H9 (cell line): ENCODE data around the gene CFAP299. TPM values are rescaled to one million over a fixed set of nuclear protein-coding genes. Genes with fewer than 3 reads are reported as not detected.

Experiments used
- DNase-seq: peaks from one replicate; pipeline ENCODE4 v3.0.0-alpha.2; 2017
- H2AFZ ChIP-seq: one replicate; pipeline ENCODE4 v1.6.1; 2013; ENCODE audit warnings: mild to moderate bottlenecking, low read length, control low read depth, moderate library complexity
- H2AK5ac ChIP-seq: 2 replicates; pipeline ENCODE4 v1.6.1; 2013; ENCODE audit warnings: low read length, control low read depth, mixed read lengths; ENCODE audit not compliant: insufficient read length
- H2BK120ac ChIP-seq: one replicate; pipeline ENCODE4 v1.6.1; 2013; ENCODE audit warnings: low read depth, mild to moderate bottlenecking, low read length, control low read depth, inconsistent platforms; ENCODE audit not compliant: poor library complexity, severe bottlenecking
- H2BK12ac ChIP-seq: 2 replicates; pipeline ENCODE4 v1.6.1; 2013; ENCODE audit warnings: low read length, control low read depth, mixed read lengths, low read depth; ENCODE audit not compliant: insufficient read length
- H2BK15ac ChIP-seq: 2 replicates; pipeline ENCODE4 v1.6.1; 2013; ENCODE audit warnings: low read depth, low read length, control low read depth
- H2BK20ac ChIP-seq: one replicate; pipeline ENCODE4 v1.6.1; 2013; ENCODE audit warnings: low read depth, mild to moderate bottlenecking, low read length, control low read depth, inconsistent platforms; ENCODE audit not compliant: poor library complexity, severe bottlenecking
- H2BK5ac ChIP-seq: 2 replicates; pipeline ENCODE4 v1.6.1; 2013; ENCODE audit warnings: low read length, control low read depth, mixed read lengths; ENCODE audit not compliant: insufficient read length
- H3K14ac ChIP-seq: 2 replicates; pipeline ENCODE4 v1.6.1; 2013; ENCODE audit warnings: low read length, control low read depth; ENCODE audit not compliant: insufficient read depth
- H3K18ac ChIP-seq: 2 replicates; pipeline ENCODE4 v1.6.1; 2013; ENCODE audit warnings: low read depth, mild to moderate bottlenecking, mixed read lengths, low read length, control low read depth; ENCODE audit not compliant: insufficient read length
- H3K23ac ChIP-seq: 2 replicates; pipeline ENCODE4 v1.6.1; 2013; ENCODE audit warnings: low read length, control low read depth, mixed read lengths, low read depth; ENCODE audit not compliant: insufficient read length
- H3K23me2 ChIP-seq: 2 replicates; pipeline ENCODE4 v1.6.1; 2013; ENCODE audit warnings: low read depth, mild to moderate bottlenecking, mixed read lengths, low read length, control low read depth; ENCODE audit not compliant: insufficient read length, poor library complexity, severe bottlenecking
- H3K27ac ChIP-seq: 2 replicates; pipeline ENCODE4 v1.5.1; 2013; ENCODE audit warnings: low read length, control low read depth, mixed read lengths, low read depth; ENCODE audit not compliant: insufficient read length
- H3K27me3 ChIP-seq: 2 replicates; pipeline ENCODE4 v1.6.1; 2013; ENCODE audit warnings: low read length, control low read depth, inconsistent platforms; ENCODE audit not compliant: insufficient read depth
- H3K4ac ChIP-seq: 2 replicates; pipeline ENCODE4 v1.6.1; 2013; ENCODE audit warnings: low read depth, mild to moderate bottlenecking, control low read depth, inconsistent platforms, low read length, moderate library complexity
- H3K4me1 ChIP-seq: 2 replicates; pipeline ENCODE4 v1.6.1; 2013; ENCODE audit warnings: low read length, control low read depth, inconsistent platforms; ENCODE audit not compliant: insufficient read depth
- H3K4me2 ChIP-seq: 2 replicates; pipeline ENCODE4 v1.6.1; 2013; ENCODE audit warnings: low read length, control low read depth, mixed read lengths; ENCODE audit not compliant: insufficient read length, insufficient read depth
- H3K56ac ChIP-seq: 2 replicates; pipeline ENCODE4 v1.6.1; 2013; ENCODE audit warnings: low read depth, mild to moderate bottlenecking, mixed read lengths, low read length, control low read depth; ENCODE audit not compliant: insufficient read length
- H3K79me1 ChIP-seq: 2 replicates; pipeline ENCODE4 v1.6.1; 2013; ENCODE audit warnings: low read depth, mild to moderate bottlenecking, moderate library complexity, low read length, control low read depth, inconsistent platforms; ENCODE audit not compliant: insufficient read depth, poor library complexity, severe bottlenecking
- H3K79me2 ChIP-seq: 2 replicates; pipeline ENCODE4 v1.6.1; 2013; ENCODE audit warnings: low read length, control low read depth, inconsistent platforms; ENCODE audit not compliant: insufficient read depth
- H3K9ac ChIP-seq: 2 replicates; pipeline ENCODE4 v1.6.1; 2013; ENCODE audit warnings: low read length, control low read depth, mixed read lengths; ENCODE audit not compliant: insufficient read length; ENCODE audit errors: extremely low read depth
- H3K9me3 ChIP-seq: one replicate; pipeline ENCODE4 v1.6.1; 2013; ENCODE audit warnings: low read depth, low read length, inconsistent platforms; ENCODE audit not compliant: control insufficient read depth
- H3T11ph ChIP-seq: one replicate; pipeline ENCODE4 v1.6.1; 2013; ENCODE audit warnings: mild to moderate bottlenecking, low read length, control low read depth, inconsistent platforms
- H4K20me1 ChIP-seq: one replicate; pipeline ENCODE4 v1.6.1; 2013; ENCODE audit not compliant: control insufficient read depth, insufficient read length, insufficient read depth
- H4K5ac ChIP-seq: 2 replicates; pipeline ENCODE4 v1.6.1; 2013; ENCODE audit warnings: low read depth, mild to moderate bottlenecking, mixed read lengths, low read length, control low read depth; ENCODE audit not compliant: insufficient read length
- H4K8ac ChIP-seq: replicated peaks from 2 replicates; pipeline ENCODE4 v1.6.1; 2013; ENCODE audit warnings: low read length, control low read depth, mixed read lengths, low read depth; ENCODE audit not compliant: insufficient read length
- H4K91ac ChIP-seq: 2 replicates; pipeline ENCODE4 v1.6.1; 2013; ENCODE audit warnings: low read depth, mild to moderate bottlenecking, moderate library complexity, mixed read lengths, low read length, control low read depth; ENCODE audit not compliant: insufficient read length
- H3K27ac Mint-ChIP-seq, 3 experiments: 2 replicates in 2 of 3; 3 replicates in 1 of 3; pipeline ENCODE4 v1.8.0; 2020 to 2021; ENCODE audit warnings: mixed read lengths in 3 of 3, mild to moderate bottlenecking in 1 of 3, moderate library complexity in 1 of 3
- H3K27me3 Mint-ChIP-seq: 2 replicates; pipeline ENCODE4 v1.8.0; 2021; ENCODE audit warnings: low read depth, mild to moderate bottlenecking, moderate library complexity, mixed read lengths
- H3K36me3 Mint-ChIP-seq, 3 experiments: 2 replicates in 2 of 3; 3 replicates in 1 of 3; pipeline ENCODE4 v1.8.0; 2020 to 2021; ENCODE audit warnings: low read depth in 3 of 3, mixed read lengths in 3 of 3; ENCODE audit not compliant: insufficient read depth in 1 of 3
- H3K4me1 Mint-ChIP-seq, 2 experiments: 2 replicates each; pipeline ENCODE4 v1.8.0; 2020; ENCODE audit warnings: mixed read lengths in 2 of 2
- H3K4me3 Mint-ChIP-seq, 2 experiments: 2 replicates in 1 of 2; 3 replicates in 1 of 2; pipeline ENCODE4 v1.8.0; 2020 to 2021; ENCODE audit warnings: mild to moderate bottlenecking in 2 of 2, mixed read lengths in 2 of 2, moderate library complexity in 1 of 2
- H3K9me3 Mint-ChIP-seq, 2 experiments: 2 replicates in 1 of 2; 3 replicates in 1 of 2; pipeline ENCODE4 v1.8.0; 2020; ENCODE audit warnings: mild to moderate bottlenecking in 2 of 2, mixed read lengths in 2 of 2, moderate library complexity in 1 of 2
- WGBS: extraction: QIAGEN DNeasy Blood & Tissue Kit; methylation state at CpG from one replicate; pipeline ENCODE4 v1.1.7; 2013; ENCODE audit warnings: missing lambda C conversion rate, low lambda C conversion rate, mixed read lengths; ENCODE audit not compliant: insufficient read length; ENCODE audit errors: extremely low coverage; 5-methylcytosine and 5-hydroxymethylcytosine counted together
- total RNA-seq: library from RNA; stranded (reverse); gene quantifications from 2 replicates; pipeline ENCODE4 v1.2.1, GENCODE V29; 2021
- TF ChIP-seq, protein P1 (sequence below): fragments of 200-600 bp; sonication (generic); conservative IDR thresholded peaks from 3 replicates; pipeline ENCODE4 v1.8.0; 2021; ENCODE audit warnings: antibody characterized with exemption, mild to moderate bottlenecking

CFAP299 gene
- total RNA-seq, 1 experiment from 2014 or later, result not detected

DNA sequence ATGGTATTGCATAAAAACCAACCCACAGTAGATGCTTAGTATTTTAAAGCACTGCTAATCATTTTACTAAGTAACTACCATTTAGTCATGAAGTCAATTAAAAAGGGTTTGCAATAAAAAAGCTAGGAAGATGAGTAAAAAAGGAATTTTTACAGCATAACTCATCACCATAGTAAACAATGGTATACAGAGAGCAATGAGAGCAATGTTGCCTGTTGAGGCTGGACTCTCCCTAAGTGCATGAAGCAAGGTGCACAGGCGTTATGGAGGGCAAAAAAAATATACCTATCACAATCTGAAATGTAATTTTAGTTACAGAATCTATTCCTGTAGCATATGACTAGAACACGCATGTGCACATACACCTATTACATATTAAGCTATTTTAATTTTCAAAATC is 565.4 kb downstream of the CFAP299 start:
- H2BK20ac ChIP-seq, result no peak overlapping the region
- H2BK15ac ChIP-seq, result no peak overlapping the region
- H3K23ac ChIP-seq, result no peak overlapping the region
- H3K4ac ChIP-seq, result no peak overlapping the region
- H3K27ac ChIP-seq, result no peak overlapping the region
- no peak overlapping the region for H3K18ac ChIP-seq
- H3K4me2 ChIP-seq, result no peak overlapping the region
- no peak overlapping the region for H4K8ac ChIP-seq
- H2BK12ac ChIP-seq, result no peak overlapping the region
- no peak overlapping the region for H4K91ac ChIP-seq
- peaks cover 0 to 3% of the 10 kb centered on the region in 2 experiments; a peak in 2 of 4 replicates for H3K4me1 Mint-ChIP-seq
- H2BK120ac ChIP-seq, result no peak overlapping the region
- TF ChIP-seq, protein P1, sequence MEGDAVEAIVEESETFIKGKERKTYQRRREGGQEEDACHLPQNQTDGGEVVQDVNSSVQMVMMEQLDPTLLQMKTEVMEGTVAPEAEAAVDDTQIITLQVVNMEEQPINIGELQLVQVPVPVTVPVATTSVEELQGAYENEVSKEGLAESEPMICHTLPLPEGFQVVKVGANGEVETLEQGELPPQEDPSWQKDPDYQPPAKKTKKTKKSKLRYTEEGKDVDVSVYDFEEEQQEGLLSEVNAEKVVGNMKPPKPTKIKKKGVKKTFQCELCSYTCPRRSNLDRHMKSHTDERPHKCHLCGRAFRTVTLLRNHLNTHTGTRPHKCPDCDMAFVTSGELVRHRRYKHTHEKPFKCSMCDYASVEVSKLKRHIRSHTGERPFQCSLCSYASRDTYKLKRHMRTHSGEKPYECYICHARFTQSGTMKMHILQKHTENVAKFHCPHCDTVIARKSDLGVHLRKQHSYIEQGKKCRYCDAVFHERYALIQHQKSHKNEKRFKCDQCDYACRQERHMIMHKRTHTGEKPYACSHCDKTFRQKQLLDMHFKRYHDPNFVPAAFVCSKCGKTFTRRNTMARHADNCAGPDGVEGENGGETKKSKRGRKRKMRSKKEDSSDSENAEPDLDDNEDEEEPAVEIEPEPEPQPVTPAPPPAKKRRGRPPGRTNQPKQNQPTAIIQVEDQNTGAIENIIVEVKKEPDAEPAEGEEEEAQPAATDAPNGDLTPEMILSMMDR, result no peak
- no peak for DNase-seq
- H4K20me1 ChIP-seq, result no peaks in the 10 kb centered on the region
- H3T11ph ChIP-seq, result no peak overlapping the region
- no CpG with 5 or more reads among the region's 2 CpGs for WGBS
- H3K9me3 ChIP-seq, result no peaks in the 10 kb centered on the region
- no peak overlapping the region for H3K27ac Mint-ChIP-seq
- no peaks in the 10 kb centered on the region for H3K23me2 ChIP-seq
- no peak overlapping the region for H3K9ac ChIP-seq
- H3K14ac ChIP-seq, result no peak overlapping the region
- H3K4me1 ChIP-seq, result no peaks in the 10 kb centered on the region
- H3K27me3 ChIP-seq, result no peaks in the 10 kb centered on the region
- H3K36me3 Mint-ChIP-seq, result peaks cover 0 to 4% (median 0%) of the 10 kb centered on the region in 3 experiments; a peak in 4 of 7 replicates
- peaks cover 6% of the 10 kb centered on the region in 2 experiments; a peak in 4 of 5 replicates for H3K9me3 Mint-ChIP-seq
- 0 out of 2 replicates have a peak, but pooled peaks cover 1% of the 10 kb centered on the region for H3K27me3 Mint-ChIP-seq
- no peak overlapping the region for H3K56ac ChIP-seq
- H3K79me2 ChIP-seq, result no peaks in the 10 kb centered on the region
- H2AK5ac ChIP-seq, result no peak overlapping the region
- no peak overlapping the region for H4K5ac ChIP-seq
- no peak overlapping the region for H2BK5ac ChIP-seq
- H3K79me1 ChIP-seq, result no peaks in the 10 kb centered on the region
- no peak overlapping the region for H3K4me3 Mint-ChIP-seq
- H2AFZ ChIP-seq, result no peak overlapping the region
